GM18873 (cell line): ENCODE measurements around the gene SIK3.
"Not testable (repeated sequence)": the region's sequence is repeated elsewhere in the genome, so short reads cannot be mapped to it uniquely, and the experiment has no call there.

Experiments used
- ATAC-seq: cut with Tn5 transposase; IDR thresholded peaks from one replicate; pipeline ENCODE4 v1.9.1; 2021; ENCODE audit warnings: mild to moderate bottlenecking, moderate library complexity, moderate number of reproducible peaks; ENCODE audit not compliant: unreplicated experiment, low FRiP score

Gene SIK3

GRCh38 chr11:116813781-116814471 lies 284.3 kb downstream of the SIK3 start:
- no peak for ATAC-seq

- no peak for ATAC-seq
These were observed 285.1 kb downstream of the SIK3 start for GRCh38 chr11:116813170-116813569.

- no peak for ATAC-seq
These were observed 286.1 kb downstream of the SIK3 start for GRCh38 chr11:116812109-116812508.

- ATAC-seq: no peak
These were observed 287.0 kb downstream of the SIK3 start for GRCh38 chr11:116811194-116811593.

- no peak for ATAC-seq
These were observed 289.7 kb downstream of the SIK3 start for GRCh38 chr11:116808262-116809175.

- ATAC-seq: no peak
These were observed 290.5 kb downstream of the SIK3 start for GRCh38 chr11:116807601-116808261.

- ATAC-seq: no peak
These were observed 294.2 kb downstream of the SIK3 start for GRCh38 chr11:116804001-116804400.

- ATAC-seq: not testable (repeated sequence)
These were observed 296.6 kb downstream of the SIK3 start for GRCh38 chr11:116801662-116802061.

GRCh38 chr11:116800610-116801009 lies 297.6 kb downstream of the SIK3 start:
- no peak for ATAC-seq

- no peak for ATAC-seq
These were observed 299.9 kb downstream of the SIK3 start for GRCh38 chr11:116798368-116798767.

GRCh38 chr11:116797816-116798215 lies 300.4 kb downstream of the SIK3 start:
- no peak for ATAC-seq

GRCh38 chr11:116796548-116796947 lies 301.7 kb downstream of the SIK3 start:
- no peak for ATAC-seq

GRCh38 chr11:116794851-116795250 lies 303.4 kb downstream of the SIK3 start:
- ATAC-seq: no peak

GRCh38 chr11:116793772-116794097 lies 304.5 kb downstream of the SIK3 start:
- ATAC-seq: no peak
